Effector memory CD8-positive, alpha-beta T cell (primary cell): ENCODE measurements around the gene CCDC3.

Experiments
- ATAC-seq: fragments of 150-1000 bp; cut with Tn5 transposase; replicated peaks from 2 replicates; pipeline ENCODE4 v1.10.0; 2021; ENCODE audit warnings: mild to moderate bottlenecking, moderate library complexity
- DNase-seq, 3 experiments: peaks; one replicate each; pipeline ENCODE4 v3.0.0; 2021
- H3K27ac Mint-ChIP-seq, 2 donors: one replicate each; pipeline ENCODE4 v1.8.0; 2022; ENCODE audit warnings: mild to moderate bottlenecking in 2 of 2, mixed read lengths in 2 of 2, moderate library complexity in 2 of 2
- H3K27me3 Mint-ChIP-seq, 2 donors: one replicate each; pipeline ENCODE4 v1.8.0; 2022; ENCODE audit warnings: mixed read lengths in 2 of 2
- H3K36me3 Mint-ChIP-seq: one replicate; pipeline ENCODE4 v1.8.0; 2022; ENCODE audit warnings: mild to moderate bottlenecking, moderate library complexity, mixed read lengths; ENCODE audit not compliant: insufficient read depth
- H3K4me1 Mint-ChIP-seq, 2 donors: one replicate each; pipeline ENCODE4 v1.8.0; 2022; ENCODE audit warnings: low read depth in 2 of 2, mixed read lengths in 2 of 2
- H3K4me3 Mint-ChIP-seq, 2 donors: one replicate each; pipeline ENCODE4 v1.8.0; 2022; ENCODE audit warnings: mild to moderate bottlenecking in 2 of 2, mixed read lengths in 2 of 2, moderate library complexity in 2 of 2
- H3K9me3 Mint-ChIP-seq, 2 donors: one replicate each; pipeline ENCODE4 v1.8.0; 2022; ENCODE audit warnings: mixed read lengths in 2 of 2

The CCDC3 gene

DNA sequence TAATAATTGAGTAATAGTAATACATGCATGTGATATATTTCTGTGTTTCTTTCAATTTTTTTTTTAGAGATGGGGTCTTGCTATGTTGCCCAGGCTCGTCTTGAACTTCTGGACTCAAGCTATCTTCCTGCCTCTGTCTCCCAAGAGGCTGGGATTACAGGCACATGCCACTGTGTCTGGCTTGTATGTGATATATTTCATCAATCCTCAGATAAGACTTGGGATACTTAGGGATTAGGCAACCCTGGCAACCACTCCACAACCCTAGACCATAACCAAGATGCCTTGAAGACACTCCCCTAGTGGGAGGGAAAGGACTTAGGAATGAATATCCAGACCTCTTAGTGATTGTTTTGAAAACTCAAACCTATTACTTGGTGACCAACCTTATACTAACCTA lies 154.8 kb downstream of the CCDC3 start:
- ATAC-seq (no peak), DNase-seq (no peak)
- no peaks in the 10 kb centered on the region for H3K36me3 Mint-ChIP-seq
- H3K9me3 Mint-ChIP-seq, result no peaks in the 10 kb centered on the region
- no peaks in the 10 kb centered on the region for H3K4me1 Mint-ChIP-seq
- H3K27ac Mint-ChIP-seq, result no peak overlapping the region
- H3K27me3 Mint-ChIP-seq, result peaks cover 34 to 63% of the 10 kb centered on the region in 2 donors
- H3K4me3 Mint-ChIP-seq, result no peak overlapping the region
